ENCODE data around the gene PCDHA5.
A peak's percentile ranks its signal among the peaks of the same experiment; 100 is the strongest.
"Not testable (repeated sequence)": the region's sequence is repeated elsewhere in the genome, so short reads cannot be mapped to it uniquely, and the experiment has no call there.

PCDHA5 gene

GRCh38 chr5:140823475-140823874, 2.1 kb downstream of the PCDHA5 start:
- no peak for DNase-seq (ENCODE audit: low spot score)

- no peak for DNase-seq (ENCODE audit: low spot score)
Observed at GRCh38 chr5:140827704-140828361, 6.4 kb downstream of the PCDHA5 start, which contains the start of gene PCDHA6. TSS of gene PCDHA6 (plus strand) at chr5:140827960. CDS start at chr5:140828092, 132 bp downstream.

- no peak for DNase-seq (ENCODE audit: low spot score)
Observed at GRCh38 chr5:140828362-140828737, 6.9 kb downstream of the PCDHA5 start.

- DNase-seq (ENCODE audit: low spot score) = not testable (repeated sequence)
Observed at GRCh38 chr5:140829511-140830501, 8.4 kb downstream of the PCDHA5 start.

GRCh38 chr5:140833993-140834392, 12.6 kb downstream of the PCDHA5 start, which contains the start of gene PCDHA7:
TSS of gene PCDHA7 (plus strand) at chr5:140834269. CDS start at chr5:140834384, 115 bp downstream.
- peak; percentile 16 for DNase-seq (ENCODE audit: low spot score)

GRCh38 chr5:140834439-140835008, 13.1 kb downstream of the PCDHA5 start:
- DNase-seq (ENCODE audit: low spot score) = not testable (repeated sequence)

GRCh38 chr5:140835622-140836510, 14.5 kb downstream of the PCDHA5 start:
- no peak for DNase-seq (ENCODE audit: low spot score)

- DNase-seq (ENCODE audit: low spot score) = no peak
Observed at GRCh38 chr5:140840978-140841962, 19.9 kb downstream of the PCDHA5 start, which contains the start of gene PCDHA8. TSS of gene PCDHA8 (plus strand) at chr5:140841187. CDS start at chr5:140841322, 135 bp downstream.

GRCh38 chr5:140842798-140843733, 21.7 kb downstream of the PCDHA5 start:
- no peak for DNase-seq (ENCODE audit: low spot score)

GRCh38 chr5:140848139-140849102, 27.0 kb downstream of the PCDHA5 start, which contains the start of gene PCDHA9:
TSS of gene PCDHA9 (plus strand) at chr5:140848382. CDS start at chr5:140848496, 114 bp downstream.
- DNase-seq (ENCODE audit: low spot score) = not testable (repeated sequence)

GRCh38 chr5:140849831-140850634, 28.6 kb downstream of the PCDHA5 start:
- DNase-seq (ENCODE audit: low spot score) = not testable (repeated sequence)

GRCh38 chr5:140855772-140856674, 34.6 kb downstream of the PCDHA5 start, which contains the start of gene PCDHA10:
TSS of gene PCDHA10 (plus strand) at chr5:140855897. CDS start at chr5:140856049, 152 bp downstream.
- DNase-seq (ENCODE audit: low spot score) = no peak

- no peak for DNase-seq (ENCODE audit: low spot score)
Observed at GRCh38 chr5:140857177-140857986, 36.0 kb downstream of the PCDHA5 start.

GRCh38 chr5:140857987-140858240, 36.5 kb downstream of the PCDHA5 start:
- no peak for DNase-seq (ENCODE audit: low spot score)

All from AG08395 (cell line).